ENCODE measurements around the gene KRT78.

The KRT78 gene

DNA sequence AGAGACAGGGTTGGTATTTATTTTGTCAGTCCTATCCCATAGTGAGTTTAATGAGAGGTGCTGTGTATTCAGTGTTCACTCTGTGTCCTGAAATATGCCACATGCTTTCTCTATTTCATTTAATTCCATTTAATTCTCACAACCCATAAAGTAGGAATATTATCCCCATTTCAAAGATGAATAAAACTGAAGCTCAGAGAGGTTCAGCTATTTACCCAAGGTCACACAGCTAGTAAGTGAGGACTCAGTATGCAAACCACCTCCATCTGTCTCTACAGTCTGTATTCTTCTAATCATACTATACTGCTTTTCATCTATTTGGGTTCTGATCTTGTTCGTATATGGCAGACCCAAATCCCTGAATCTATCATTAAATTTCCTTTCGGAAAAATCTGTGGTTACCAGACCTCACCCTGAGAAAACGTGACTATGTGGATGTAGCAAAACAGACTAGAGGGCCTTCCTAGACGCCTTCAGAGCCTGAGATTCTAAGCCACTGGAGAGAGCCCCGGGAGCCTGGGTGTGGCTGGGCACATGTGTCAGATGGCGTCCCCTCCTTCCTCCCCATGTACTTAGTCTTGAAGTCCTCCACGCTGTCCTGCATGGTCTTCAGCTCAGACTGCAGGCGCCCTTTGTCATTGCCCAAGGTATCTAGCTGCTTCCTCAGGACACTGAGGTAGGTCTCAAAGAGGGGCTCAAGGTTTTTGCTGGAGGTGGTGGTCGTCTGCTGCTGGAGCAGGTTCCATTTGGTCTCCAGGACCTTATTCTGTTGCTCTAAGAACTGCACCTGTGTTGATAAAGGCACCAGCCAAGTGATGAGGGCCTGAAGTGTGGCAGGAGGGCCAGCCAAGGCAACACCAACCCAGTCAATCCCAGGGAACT lies 37.4 kb downstream of the KRT78 start:
- TF ChIP-seq, protein P1, sequence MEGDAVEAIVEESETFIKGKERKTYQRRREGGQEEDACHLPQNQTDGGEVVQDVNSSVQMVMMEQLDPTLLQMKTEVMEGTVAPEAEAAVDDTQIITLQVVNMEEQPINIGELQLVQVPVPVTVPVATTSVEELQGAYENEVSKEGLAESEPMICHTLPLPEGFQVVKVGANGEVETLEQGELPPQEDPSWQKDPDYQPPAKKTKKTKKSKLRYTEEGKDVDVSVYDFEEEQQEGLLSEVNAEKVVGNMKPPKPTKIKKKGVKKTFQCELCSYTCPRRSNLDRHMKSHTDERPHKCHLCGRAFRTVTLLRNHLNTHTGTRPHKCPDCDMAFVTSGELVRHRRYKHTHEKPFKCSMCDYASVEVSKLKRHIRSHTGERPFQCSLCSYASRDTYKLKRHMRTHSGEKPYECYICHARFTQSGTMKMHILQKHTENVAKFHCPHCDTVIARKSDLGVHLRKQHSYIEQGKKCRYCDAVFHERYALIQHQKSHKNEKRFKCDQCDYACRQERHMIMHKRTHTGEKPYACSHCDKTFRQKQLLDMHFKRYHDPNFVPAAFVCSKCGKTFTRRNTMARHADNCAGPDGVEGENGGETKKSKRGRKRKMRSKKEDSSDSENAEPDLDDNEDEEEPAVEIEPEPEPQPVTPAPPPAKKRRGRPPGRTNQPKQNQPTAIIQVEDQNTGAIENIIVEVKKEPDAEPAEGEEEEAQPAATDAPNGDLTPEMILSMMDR (IDR thresholded peaks at IDR 0.05; ENCODE audit: unreplicated experiment in 3 of 3): no peak
- H3K4me3 Mint-ChIP-seq: no peak overlapping the region
- no peaks in the 10 kb centered on the region for H3K9me3 Mint-ChIP-seq

DNA sequence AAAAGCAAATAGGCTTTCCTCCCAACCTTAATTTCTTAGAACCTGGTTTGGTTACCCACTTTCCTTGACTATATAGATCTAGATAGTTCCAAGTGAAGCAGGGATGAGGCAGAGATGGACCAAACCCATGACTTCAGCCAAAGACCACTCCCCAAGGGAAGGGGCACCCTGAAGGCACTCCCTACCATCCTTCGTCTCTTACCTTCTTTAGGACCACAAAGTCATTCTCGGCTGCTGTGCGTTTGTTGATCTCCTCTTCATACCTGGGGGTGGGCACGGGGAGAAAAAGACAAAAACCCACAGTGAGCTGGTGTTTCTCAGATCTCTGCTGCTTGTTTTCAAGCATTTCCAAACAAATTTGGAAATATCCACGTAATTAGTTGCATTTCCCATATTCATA lies 38.2 kb downstream of the KRT78 start:
- Mint-ChIP-seq H3K36me3 (ENCODE audit: low read depth) (no peaks in the 10 kb centered on the region), H3K4me1 (peaks cover 9% of the 10 kb centered on the region), H3K4me3 (no peak overlapping the region), H3K27ac (no peak overlapping the region), H3K9me3 (no peaks in the 10 kb centered on the region), H3K27me3 (ENCODE audit: low read depth) (peaks cover 26% of the 10 kb centered on the region)
- TF ChIP-seq, protein P1 (IDR thresholded peaks at IDR 0.05; ENCODE audit: unreplicated experiment in 3 of 3): no peak

More for the DNA sequence above, 37.4 kb downstream of the KRT78 start:
- Mint-ChIP-seq H3K36me3 (ENCODE audit: low read depth) (no peaks in the 10 kb centered on the region), H3K4me1 (peaks cover 5% of the 10 kb centered on the region), H3K27me3 (ENCODE audit: low read depth) (peaks cover 23% of the 10 kb centered on the region), H3K27ac (no peak overlapping the region)

- peaks cover 8% of the 10 kb centered on the region for H3K4me1 Mint-ChIP-seq
- H3K27me3 Mint-ChIP-seq (ENCODE audit: low read depth): peaks cover 30% of the 10 kb centered on the region
- TF ChIP-seq, protein P1 (IDR thresholded peaks at IDR 0.05; ENCODE audit: unreplicated experiment in 3 of 3): no peak
- no peaks in the 10 kb centered on the region for H3K36me3 Mint-ChIP-seq (ENCODE audit: low read depth)
- no peak overlapping the region for H3K27ac Mint-ChIP-seq
- H3K4me3 Mint-ChIP-seq: no peak overlapping the region
- H3K9me3 Mint-ChIP-seq: no peaks in the 10 kb centered on the region
Measured at GRCh38 chr12:52809166-52809565, 39.6 kb downstream of the KRT78 start.

- no peak overlapping the region for H3K4me3 Mint-ChIP-seq
- H3K9me3 Mint-ChIP-seq: no peaks in the 10 kb centered on the region
- H3K36me3 Mint-ChIP-seq (ENCODE audit: low read depth): no peaks in the 10 kb centered on the region
- peaks cover 12% of the 10 kb centered on the region for H3K4me1 Mint-ChIP-seq
- TF ChIP-seq, protein P1 (IDR thresholded peaks at IDR 0.05; ENCODE audit: unreplicated experiment in 3 of 3): no peak
- H3K27ac Mint-ChIP-seq: no peak overlapping the region
- H3K27me3 Mint-ChIP-seq (ENCODE audit: low read depth): peaks cover 30% of the 10 kb centered on the region
Measured at GRCh38 chr12:52808573-52809160, 40.1 kb downstream of the KRT78 start.

DNA sequence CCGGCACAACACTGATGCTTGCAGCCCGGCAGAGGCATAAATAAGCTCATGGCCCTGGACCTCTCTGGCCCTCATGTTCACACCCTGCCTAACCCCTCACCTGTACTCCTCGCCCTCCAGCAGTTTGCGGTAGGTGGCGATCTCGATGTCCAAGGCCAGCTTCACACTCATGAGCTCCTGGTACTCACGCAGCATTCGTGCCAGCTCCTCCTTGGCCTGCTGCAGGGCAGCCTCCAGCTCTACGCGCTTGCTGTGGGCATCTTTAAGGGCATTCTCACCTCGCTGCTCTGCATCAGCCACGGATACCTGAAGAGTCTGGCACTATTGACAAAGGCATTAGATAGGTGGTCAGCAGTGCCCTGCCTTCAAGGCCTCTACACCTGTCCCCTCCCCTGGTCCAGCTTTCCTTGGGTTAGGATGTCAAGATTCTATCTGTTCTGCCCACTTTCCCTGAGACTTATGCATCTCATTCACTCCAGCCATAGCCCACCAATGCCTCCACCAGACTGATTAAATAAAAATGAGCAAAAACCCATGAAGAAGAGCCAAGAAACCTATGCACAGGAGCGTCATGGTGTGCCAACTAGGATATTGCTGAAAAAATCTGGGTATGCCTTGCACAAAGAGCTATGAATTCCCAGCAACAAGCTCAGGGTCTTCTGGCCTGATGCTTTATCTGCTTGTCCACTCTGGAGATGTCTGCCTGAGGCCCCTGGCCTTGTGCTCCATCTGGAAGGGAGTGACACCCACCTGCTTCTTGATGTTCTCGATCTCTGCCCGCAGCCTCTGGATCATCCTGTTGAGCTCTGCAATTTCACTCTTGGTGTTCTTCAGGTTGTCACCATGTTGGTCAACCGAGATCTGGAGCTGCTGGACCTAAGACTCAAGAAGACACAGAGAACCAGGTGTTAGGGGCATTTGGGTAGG lies 41.0 kb downstream of the KRT78 start:
- TF ChIP-seq, protein P1 (IDR thresholded peaks at IDR 0.05; ENCODE audit: unreplicated experiment in 3 of 3): no peak
- no peaks in the 10 kb centered on the region for H3K36me3 Mint-ChIP-seq (ENCODE audit: low read depth)
- H3K9me3 Mint-ChIP-seq: no peaks in the 10 kb centered on the region
- H3K27me3 Mint-ChIP-seq (ENCODE audit: low read depth): peaks cover 30% of the 10 kb centered on the region
- peaks cover 17% of the 10 kb centered on the region for H3K4me1 Mint-ChIP-seq
- H3K4me3 Mint-ChIP-seq: no peak overlapping the region
- H3K27ac Mint-ChIP-seq: no peak overlapping the region

Measured in nephron (organoid).